ENCODE measurements around the gene MC2R. TPM values are rescaled to one million over a fixed set of nuclear protein-coding genes. Genes with fewer than 3 reads are reported as not detected.

MC2R gene
- total RNA-seq, 2 donors from 2014 or later: not detected

- H3K4me1 ChIP-seq (replicated peaks): no peaks in the 10 kb centered on the region
- TF ChIP-seq POLR2AphosphoS5 (IDR thresholded peaks at IDR 0.05) (no peak), CTCF (IDR thresholded peaks at IDR 0.05) (no peak), POLR2A (IDR thresholded peaks at IDR 0.05) (no peak)
- intact Hi-C loops (cut with DNase I): no loop called here
- WGBS: 76% methylated on average over 7 of the region's 7 CpGs
- no peak overlapping the region for H3K4me3 ChIP-seq
- no peak overlapping the region for H3K27ac ChIP-seq
- no peaks in the 10 kb centered on the region for H3K36me3 ChIP-seq
- DNase-seq (ENCODE audit: low spot score): no peak
- H3K9me3 ChIP-seq: no peaks in the 10 kb centered on the region
- no peaks in the 10 kb centered on the region for H3K27me3 ChIP-seq (replicated peaks; ENCODE audit: insufficient read depth)
These were observed 35.8 kb downstream of the MC2R start for GRCh38 chr18:13879492-13879891.

DNA sequence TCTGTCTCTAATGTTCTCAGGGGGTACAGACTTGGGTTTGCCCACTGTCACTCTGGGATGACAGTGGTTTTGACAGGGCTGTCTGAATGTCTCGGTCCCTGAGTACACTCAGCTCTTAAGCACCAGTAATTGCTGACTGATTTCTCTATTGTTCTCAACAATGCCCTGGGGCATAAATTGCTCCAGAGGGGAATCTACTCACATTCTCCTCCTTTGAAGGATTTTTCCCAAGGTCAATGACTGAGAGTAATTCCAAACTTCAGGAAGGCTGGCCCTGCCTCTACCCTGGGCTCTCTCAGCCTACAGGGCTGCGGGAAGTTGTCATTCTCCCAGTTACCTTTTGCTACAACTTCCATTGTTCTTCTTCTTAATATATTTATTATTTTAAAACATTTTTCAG lies 36.5 kb downstream of the MC2R start:
- intact Hi-C loops (cut with DNase I): no loop called here
- no peaks in the 10 kb centered on the region for H3K4me1 ChIP-seq (replicated peaks)

GRCh38 chr18:13877157-13877556 lies 38.2 kb downstream of the MC2R start:
- TF ChIP-seq POLR2A (IDR thresholded peaks at IDR 0.05) (no peak), POLR2AphosphoS5 (IDR thresholded peaks at IDR 0.05) (no peak), CTCF (IDR thresholded peaks at IDR 0.05) (no peak)
- H3K9me3 ChIP-seq: no peaks in the 10 kb centered on the region
- intact Hi-C loops (cut with DNase I): no loop called here
- WGBS: 78% methylated on average over 4 of the region's 4 CpGs
- no peaks in the 10 kb centered on the region for H3K4me1 ChIP-seq (replicated peaks)
- no peaks in the 10 kb centered on the region for H3K36me3 ChIP-seq
- H3K4me3 ChIP-seq: no peak overlapping the region
- H3K27ac ChIP-seq: no peak overlapping the region
- H3K27me3 ChIP-seq (replicated peaks; ENCODE audit: insufficient read depth): no peaks in the 10 kb centered on the region
- DNase-seq (ENCODE audit: low spot score): no peak

More for the DNA sequence above, 36.5 kb downstream of the MC2R start:
- Histone ChIP-seq H3K27me3 (replicated peaks; ENCODE audit: insufficient read depth) (no peaks in the 10 kb centered on the region), H3K9me3 (no peaks in the 10 kb centered on the region), H3K27ac (no peak overlapping the region), H3K36me3 (no peaks in the 10 kb centered on the region), H3K4me3 (no peak overlapping the region)
- WGBS: 90% methylated on average over 2 of the region's 2 CpGs
- TF ChIP-seq POLR2A (IDR thresholded peaks at IDR 0.05) (no peak), POLR2AphosphoS5 (IDR thresholded peaks at IDR 0.05) (no peak), CTCF (IDR thresholded peaks at IDR 0.05) (no peak)
- no peak for DNase-seq (ENCODE audit: low spot score)

GRCh38 chr18:13874558-13874957 lies 40.8 kb downstream of the MC2R start:
- DNase-seq (ENCODE audit: low spot score): no peak
- H3K4me3 ChIP-seq: no peak overlapping the region
- no peaks in the 10 kb centered on the region for H3K4me1 ChIP-seq (replicated peaks)
- no peak for TF ChIP-seq CTCF (IDR thresholded peaks at IDR 0.05)
- TF ChIP-seq POLR2AphosphoS5 (IDR thresholded peaks at IDR 0.05): no peak
- no peak for TF ChIP-seq POLR2A (IDR thresholded peaks at IDR 0.05)
- H3K27ac ChIP-seq: no peak overlapping the region
- intact Hi-C loops (cut with DNase I): no loop called here
- H3K27me3 ChIP-seq (replicated peaks; ENCODE audit: insufficient read depth): no peaks in the 10 kb centered on the region
- H3K36me3 ChIP-seq: no peaks in the 10 kb centered on the region
- WGBS: 84% methylated on average over 4 of the region's 4 CpGs
- no peaks in the 10 kb centered on the region for H3K9me3 ChIP-seq

DNA sequence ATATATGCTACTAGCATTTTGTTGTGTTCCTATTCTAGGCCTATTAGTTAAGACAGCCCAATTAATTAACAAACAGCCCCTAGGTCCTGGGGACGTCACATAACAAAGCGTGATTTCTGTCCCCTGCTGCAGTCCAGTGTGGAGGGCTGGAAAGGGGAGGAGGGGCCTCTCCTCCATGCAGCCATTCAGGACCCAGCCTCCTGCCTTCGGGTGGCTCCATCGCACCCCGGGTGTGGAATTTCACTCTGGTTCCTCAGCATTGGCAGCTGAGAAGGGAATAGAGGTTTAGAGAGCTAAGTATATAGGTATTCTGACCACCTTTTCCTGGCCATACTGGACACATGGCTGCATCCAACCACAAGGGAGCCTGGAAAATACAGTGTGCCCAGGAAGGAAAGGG lies 42.4 kb downstream of the MC2R start:
- H3K27ac ChIP-seq: no peak overlapping the region
- TF ChIP-seq POLR2A (IDR thresholded peaks at IDR 0.05): no peak
- TF ChIP-seq CTCF (IDR thresholded peaks at IDR 0.05): no peak
- TF ChIP-seq POLR2AphosphoS5 (IDR thresholded peaks at IDR 0.05): no peak
- no peak overlapping the region for H3K4me3 ChIP-seq
- no peaks in the 10 kb centered on the region for H3K36me3 ChIP-seq
- no peaks in the 10 kb centered on the region for H3K9me3 ChIP-seq
- intact Hi-C loops (cut with DNase I): no loop called here
- no peaks in the 10 kb centered on the region for H3K4me1 ChIP-seq (replicated peaks)
- no peaks in the 10 kb centered on the region for H3K27me3 ChIP-seq (replicated peaks; ENCODE audit: insufficient read depth)
- no peak for DNase-seq (ENCODE audit: low spot score)
- 82% methylated on average over 5 of the region's 5 CpGs for WGBS

All from prostate gland (tissue), 2 donors.